D341Med (cell line): ENCODE results near the gene EVL.

Experiments used
- DNase-seq: peaks from one replicate; pipeline ENCODE4 v3.0.0; 2012; ENCODE audit warnings: low spot score

EVL gene

GRCh38 chr14:100110816-100111215 lies 45.6 kb downstream of the EVL start:
- DNase-seq, result no peak

GRCh38 chr14:100111931-100112704 lies 46.9 kb downstream of the EVL start:
- DNase-seq, result no peak

DNA sequence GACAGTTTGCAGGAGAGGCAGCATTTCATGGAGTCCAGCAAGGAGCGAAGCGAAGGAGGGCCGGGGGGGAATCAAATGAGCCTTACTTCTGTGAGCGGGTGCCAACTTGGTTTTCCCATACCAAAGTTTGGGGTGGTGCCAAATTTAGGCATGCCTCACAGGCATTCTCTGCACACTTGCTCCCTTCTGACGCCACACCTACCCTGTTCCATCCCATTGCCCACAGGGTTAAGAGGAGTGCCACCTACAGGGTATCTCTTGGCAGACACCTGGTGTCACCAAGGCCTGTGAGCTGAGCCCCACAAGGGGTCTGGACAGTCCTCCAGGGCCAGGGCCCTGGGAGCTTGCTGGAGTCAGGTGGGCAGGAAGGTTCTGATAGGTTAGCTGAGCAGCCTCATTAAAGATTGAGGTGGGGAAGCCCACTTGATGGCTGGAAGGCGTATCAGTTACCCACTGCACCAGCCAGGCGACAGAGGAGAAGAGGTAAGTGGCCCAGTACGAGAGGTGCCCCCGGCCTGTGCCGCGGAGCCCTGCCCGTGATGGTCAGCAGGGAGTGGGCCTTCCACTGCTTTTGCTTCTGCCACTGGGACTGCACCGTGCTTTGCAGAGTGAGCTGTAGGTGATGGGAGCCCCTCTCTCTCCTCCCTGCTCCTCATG lies 49.0 kb downstream of the EVL start:
- DNase-seq, result no peak

GRCh38 chr14:100115236-100115635 lies 50.0 kb downstream of the EVL start:
- no peak for DNase-seq

- DNase-seq, result no peak
Measured at GRCh38 chr14:100115726-100116125, 50.5 kb downstream of the EVL start.

- DNase-seq, result no peak
Measured at GRCh38 chr14:100116134-100116533, 50.9 kb downstream of the EVL start.

DNA sequence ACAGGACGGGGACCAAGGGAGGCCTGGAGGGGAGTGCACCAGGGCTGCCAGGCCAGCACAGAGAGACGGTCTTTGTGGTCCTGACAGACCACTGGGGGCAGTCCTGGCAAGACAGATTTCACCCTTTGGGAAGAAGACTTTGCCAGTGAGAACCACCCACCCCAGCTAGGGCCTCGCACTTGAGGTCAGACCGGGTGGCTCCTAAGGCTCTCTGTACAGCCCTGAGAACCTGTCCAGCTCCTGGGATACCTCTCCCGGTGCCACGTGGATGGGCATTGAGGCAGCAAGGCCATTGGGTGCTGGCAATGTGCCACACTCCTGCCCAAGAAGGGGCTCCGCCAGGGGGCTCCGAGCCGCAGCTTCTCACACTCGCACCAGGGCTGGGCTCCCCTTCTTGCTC lies 51.8 kb downstream of the EVL start:
- DNase-seq, result no peak

DNA sequence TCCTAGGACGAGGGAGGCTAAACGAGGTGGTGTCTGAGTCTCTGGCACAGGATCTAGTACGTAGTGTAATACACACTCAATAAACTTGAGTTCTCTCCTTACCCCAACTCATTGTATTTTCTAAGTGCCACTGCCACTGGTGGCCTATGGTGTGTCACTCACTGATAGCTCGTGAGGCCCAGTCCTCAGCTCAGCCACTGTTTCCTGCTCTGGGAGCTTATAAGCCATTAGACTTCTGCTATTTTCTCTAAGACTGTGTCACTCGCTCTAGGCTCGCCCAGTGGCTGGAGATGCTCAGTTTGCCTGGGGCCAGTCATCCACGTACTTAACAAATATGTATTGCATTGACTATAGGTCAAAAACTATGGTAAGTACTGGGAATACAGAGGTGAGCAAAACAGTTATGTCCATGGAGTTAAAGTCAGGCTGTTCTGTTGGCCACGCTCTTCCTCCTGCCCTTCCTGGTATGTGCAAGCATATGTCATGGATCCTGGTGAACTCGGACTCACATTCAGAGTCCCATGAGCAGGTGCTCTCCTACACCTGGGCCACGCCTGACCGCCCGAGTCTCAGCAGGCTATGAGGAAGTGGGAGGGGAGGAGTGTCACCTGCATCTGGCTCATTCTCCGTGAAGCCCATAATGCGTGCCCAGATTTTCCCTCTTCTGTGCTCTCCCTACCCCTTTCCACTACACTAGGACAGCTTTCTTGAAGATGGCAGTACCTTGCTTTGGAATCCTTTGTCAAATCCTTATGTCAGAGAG lies 52.6 kb downstream of the EVL start:
- no peak for DNase-seq

DNA sequence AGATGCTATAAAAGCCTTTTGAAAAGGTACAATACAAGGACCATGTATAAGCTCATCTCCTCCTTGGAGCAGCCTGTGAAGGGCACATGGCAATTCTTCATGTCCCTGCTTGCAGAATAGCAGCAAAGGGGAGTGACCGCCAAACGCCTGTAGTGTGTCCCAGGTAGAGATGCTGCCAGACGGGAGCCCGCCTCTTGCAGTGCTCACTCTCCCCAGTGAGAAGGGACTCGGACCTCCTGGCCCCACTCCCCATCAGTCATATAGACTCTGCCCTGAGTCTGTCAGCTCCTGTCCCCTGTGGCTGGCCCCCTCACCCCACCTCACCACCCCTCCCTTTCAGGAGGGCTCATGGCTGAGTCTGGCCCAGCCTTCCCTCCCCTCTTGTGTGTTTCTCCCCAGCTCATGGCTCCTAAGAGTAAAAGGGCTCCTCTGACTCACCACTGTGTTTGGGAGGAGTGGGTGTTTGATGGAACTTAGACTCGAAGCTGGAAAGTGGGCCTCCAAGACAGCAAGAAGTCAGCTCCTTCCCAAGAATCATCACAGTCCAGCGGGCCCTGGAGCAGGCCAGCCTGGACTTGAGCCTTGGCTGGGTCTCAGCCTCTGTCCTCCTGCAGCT lies 53.3 kb downstream of the EVL start:
- DNase-seq, result no peak

DNA sequence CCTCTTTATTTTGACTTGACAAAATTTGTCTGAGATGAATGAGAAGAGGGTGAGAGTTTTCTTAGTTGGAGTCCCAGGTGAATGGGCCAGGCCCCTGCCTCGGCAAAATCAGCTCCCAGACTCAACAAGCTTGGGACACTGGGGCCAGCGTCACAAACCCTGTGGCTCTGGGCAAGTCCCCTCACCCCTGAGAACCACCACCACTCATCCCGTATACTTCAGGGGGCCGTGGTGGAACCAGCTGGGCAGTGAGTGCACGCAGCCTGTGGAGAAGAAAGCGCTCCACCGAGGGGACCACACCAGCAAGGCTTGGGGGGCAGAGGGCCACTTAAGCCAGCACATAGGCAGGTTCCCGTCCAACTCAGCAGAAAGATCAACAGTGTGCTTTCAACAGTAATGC lies 54.0 kb downstream of the EVL start:
- DNase-seq, result no peak

- DNase-seq, result no peak
Measured at GRCh38 chr14:100120522-100121269, 55.5 kb downstream of the EVL start.

DNA sequence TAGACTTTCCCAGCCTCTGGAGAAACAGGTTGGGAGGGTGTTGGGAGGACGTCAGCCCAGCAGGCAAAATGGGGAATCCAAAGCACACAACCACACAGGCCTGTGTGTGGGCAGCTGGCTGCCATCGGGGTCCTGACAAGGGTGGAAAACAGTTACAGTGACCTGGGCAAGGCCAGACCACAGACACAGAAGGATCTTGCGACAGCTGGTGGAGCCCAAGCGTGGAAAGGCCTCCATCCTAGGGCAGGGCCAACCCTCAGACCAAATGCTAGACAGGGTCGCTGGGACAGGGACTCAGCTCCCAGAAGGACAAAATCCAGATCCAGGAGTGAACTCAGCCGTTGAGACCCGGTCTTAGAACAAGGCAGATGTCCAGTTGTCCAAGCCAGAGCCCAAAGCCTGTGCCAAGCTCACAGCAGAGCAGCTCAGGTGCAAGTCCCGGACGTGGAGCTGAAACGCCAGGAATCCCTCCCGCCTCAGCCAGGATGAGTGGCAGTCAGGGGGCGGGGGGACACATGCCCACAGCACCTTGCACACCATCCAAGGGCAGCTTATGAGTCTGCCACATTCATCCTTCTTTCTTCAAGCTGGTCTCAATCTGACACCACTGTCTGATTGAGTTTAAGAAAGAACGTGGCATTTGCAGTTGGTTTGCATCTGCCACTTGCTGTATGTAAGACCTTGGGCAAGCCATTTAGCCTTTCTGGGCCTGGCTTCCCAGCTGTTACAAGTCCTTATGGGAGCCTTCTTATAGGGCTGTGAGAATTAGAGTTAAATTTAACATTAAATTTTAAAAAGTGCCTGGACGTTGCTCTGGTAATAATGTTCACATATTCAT lies 56.6 kb downstream of the EVL start:
- no peak for DNase-seq

GRCh38 chr14:100122481-100123223 lies 57.4 kb downstream of the EVL start:
- no peak for DNase-seq

DNA sequence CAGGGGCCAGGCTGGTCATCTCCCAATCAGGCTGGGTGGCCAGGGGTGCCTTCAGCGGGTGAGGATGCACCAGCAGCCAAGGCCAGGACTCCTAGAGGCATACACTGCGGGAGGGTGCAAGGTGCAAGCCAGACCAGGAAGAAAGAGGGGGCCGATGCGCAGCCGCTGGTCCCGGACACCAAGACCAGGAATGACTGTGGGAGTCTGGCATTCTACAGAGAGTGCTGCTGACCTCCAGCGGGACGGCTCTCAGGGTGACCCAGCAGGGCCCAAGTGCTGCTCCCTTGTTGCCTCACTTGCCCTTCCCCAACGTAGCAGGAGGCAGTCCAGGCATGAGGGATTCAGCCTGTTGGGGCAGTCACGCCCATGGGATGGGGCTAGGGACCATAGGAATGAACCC lies 58.4 kb downstream of the EVL start:
- DNase-seq, result no peak

DNA sequence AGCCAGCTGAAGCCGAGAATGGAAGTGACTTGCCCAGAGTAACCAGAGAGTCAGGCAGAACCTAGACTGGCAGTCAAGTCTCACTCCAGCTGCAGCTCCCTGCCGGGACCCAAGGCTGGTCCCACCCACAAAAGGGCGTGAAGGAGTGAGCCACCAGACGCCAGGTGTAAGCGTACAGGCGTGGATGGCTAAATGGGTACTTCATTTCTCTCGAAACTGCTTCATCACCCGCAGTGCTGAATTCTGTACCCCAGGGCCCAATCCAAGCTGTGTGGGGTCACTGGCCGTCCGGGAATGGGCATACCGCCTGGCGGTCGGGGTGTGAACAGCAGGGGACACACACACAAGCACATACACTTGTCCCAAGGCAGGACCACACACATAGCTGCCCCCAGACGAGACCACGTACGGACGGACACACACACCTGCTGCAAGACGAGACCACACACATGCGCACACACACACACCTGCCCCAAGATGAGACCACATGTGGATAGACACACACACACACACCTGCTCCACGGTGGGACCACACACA lies 59.4 kb downstream of the EVL start:
- no peak for DNase-seq

DNA sequence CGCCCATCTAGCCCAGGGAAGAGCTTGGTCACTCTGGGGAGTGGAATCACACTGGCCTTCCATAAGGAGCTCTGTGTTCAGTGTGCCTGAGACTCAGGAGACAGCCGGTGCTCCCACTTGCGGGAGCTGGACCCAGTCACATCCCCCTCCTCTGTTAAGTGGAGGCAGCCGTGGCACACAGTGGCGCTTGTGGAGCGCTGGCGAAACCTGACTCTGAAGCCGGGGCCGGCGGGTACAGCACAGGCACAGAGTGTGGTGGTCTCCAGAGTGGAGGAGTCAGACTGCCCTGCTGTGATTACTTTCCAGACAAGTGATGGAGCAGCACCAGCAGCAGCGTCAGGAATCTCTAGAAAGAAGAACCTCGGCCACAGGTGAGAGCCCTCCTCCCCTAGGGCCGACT lies 61.2 kb downstream of the EVL start:
- DNase-seq, result no peak

DNA sequence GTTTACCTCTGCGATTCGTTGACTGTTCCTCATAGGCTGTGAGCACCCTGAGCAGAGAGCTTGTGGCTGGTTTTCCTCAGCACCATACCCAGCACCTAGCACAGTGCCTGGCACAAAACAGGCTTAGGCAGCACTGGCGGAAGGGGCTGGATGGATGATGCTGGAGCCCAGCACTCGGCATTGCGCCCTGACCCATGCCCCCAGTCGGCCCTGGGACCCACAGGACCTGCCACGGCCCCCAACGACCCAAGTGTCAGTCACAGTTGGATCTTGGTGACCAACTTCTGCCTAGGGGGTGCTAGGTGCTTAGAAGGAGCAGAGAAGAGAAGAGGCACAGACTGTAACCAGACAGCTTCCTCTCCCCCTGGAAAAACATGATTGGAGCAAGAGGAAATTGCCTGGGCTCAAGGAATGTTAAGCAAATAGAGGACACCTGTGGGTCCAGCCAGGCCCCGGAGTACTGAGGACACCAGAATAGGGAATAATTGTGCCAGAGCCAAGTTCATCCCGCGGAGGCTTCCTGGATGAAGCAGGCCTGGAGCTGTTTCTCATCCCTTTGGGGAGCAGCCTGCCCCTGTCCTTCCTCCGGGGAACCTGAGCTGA lies 62.7 kb downstream of the EVL start:
- DNase-seq, result no peak

DNA sequence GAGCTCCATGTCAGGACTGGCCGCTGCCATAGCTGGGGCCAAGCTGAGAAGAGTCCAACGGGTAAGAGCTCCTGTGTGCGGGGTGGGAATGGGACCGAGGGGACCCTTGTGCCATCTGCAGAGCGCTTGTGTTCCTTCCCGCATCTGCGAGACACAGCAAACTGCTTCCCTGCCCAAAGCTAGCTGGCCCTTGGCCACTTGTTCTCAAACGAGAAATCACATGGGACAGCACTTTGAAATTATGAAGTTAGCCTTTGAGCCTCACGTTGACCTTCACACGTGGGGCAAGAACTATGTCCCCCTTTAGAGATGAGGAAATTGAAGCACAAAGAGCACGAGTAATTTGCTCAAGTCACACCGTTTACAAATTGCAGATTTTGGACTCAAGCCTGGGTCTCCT lies 63.5 kb downstream of the EVL start:
- DNase-seq, result no peak

- DNase-seq, result no peak
Measured at GRCh38 chr14:100129161-100129589, 64.0 kb downstream of the EVL start.

DNA sequence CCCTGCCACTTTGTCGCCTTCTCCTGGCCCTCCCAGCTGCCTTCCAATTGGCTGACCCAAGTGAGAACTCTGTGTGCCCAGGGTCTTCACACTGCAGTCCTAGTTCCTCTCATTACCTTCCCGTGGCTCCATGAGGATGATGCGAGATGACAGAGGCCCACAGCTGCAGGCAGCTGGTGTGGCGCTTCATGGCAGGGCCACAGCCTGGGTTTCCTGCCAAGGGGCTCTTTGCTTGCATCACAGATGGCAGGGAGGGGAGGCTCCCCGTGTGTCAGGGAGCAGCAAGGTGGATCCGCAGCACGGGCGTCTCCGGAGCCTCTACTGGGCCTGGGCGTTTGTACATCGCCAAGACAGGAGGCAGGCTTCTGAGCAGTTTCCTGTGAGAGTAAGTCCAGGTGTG lies 65.3 kb downstream of the EVL start:
- no peak for DNase-seq
